ENCODE results near the gene PLOD3. TPM values are rescaled to one million over a fixed set of nuclear protein-coding genes. Genes with fewer than 3 reads are reported as not detected.

Gene PLOD3
- total and polyA plus RNA-seq, 2 of the 8 experiments (the other 6 are each of a cell fraction or from before 2014, with no cell fraction given), result 28.4 to 47.2 TPM

DNA sequence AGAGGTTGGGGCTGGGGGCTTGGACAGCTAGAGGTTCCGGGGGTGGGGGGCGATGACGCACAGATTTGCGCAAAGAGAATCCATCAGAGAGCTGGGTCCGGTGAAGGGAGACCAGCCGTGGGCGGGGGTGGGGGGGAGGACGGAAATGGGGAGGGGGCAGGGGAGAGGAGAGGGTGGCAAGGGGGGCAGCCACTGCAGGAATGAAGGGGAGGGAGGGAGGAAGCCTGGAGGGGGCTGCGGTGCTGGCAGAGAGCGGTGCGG, 50.8 kb downstream of the PLOD3 start (continued):
- TF ChIP-seq RNF2 (IDR thresholded peaks at IDR 0.05; ENCODE audit: borderline replicate concordance, low read depth, low read length, missing control alignments, poor library complexity, severe bottlenecking), result no peak
- no peak for TF ChIP-seq HDAC6 (IDR thresholded peaks at IDR 0.05; ENCODE audit: low read depth, low read length)
